Measurements from ENCODE around the gene UPF2.
"Not testable (repeated sequence)": the region's sequence is repeated elsewhere in the genome, so short reads cannot be mapped to it uniquely, and the experiment has no call there.

DNA sequence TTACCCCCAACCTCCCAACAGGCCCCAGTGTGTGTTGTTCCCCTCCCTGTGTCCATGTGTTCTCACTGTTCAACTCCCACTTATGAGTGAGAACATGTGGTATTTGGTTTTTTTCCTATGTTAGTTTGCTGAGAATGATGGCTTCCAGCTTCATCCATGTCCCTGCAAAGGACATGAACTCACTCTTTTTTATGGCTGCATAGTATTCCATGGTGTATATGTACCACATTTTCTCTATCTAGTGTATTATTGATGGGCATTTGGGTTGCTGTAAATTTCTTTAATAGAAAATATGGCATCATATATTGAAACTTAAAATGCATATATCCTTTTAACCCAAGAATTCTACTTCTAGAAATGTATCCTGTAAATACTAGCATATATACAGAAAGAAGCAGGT lies 33.8 kb downstream of the UPF2 start:
- TF ChIP-seq, protein P1, sequence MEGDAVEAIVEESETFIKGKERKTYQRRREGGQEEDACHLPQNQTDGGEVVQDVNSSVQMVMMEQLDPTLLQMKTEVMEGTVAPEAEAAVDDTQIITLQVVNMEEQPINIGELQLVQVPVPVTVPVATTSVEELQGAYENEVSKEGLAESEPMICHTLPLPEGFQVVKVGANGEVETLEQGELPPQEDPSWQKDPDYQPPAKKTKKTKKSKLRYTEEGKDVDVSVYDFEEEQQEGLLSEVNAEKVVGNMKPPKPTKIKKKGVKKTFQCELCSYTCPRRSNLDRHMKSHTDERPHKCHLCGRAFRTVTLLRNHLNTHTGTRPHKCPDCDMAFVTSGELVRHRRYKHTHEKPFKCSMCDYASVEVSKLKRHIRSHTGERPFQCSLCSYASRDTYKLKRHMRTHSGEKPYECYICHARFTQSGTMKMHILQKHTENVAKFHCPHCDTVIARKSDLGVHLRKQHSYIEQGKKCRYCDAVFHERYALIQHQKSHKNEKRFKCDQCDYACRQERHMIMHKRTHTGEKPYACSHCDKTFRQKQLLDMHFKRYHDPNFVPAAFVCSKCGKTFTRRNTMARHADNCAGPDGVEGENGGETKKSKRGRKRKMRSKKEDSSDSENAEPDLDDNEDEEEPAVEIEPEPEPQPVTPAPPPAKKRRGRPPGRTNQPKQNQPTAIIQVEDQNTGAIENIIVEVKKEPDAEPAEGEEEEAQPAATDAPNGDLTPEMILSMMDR (IDR thresholded peaks at IDR 0.05) = not testable (repeated sequence)
- TF ChIP-seq POLR2A (IDR thresholded peaks at IDR 0.05) = not testable (repeated sequence)
